ENCODE measurements around the gene DROSHA. TPM values are rescaled to one million over a fixed set of nuclear protein-coding genes. Genes with fewer than 3 reads are reported as not detected.

Gene DROSHA
- total and polyA plus RNA-seq, 2 donors (not counting 3 experiments of a cell fraction or from before 2014, with no cell fraction given), result 49.1 to 96.4 TPM

- Histone ChIP-seq H3K4me2 (ENCODE audit: insufficient read depth, low read length) (no peak overlapping the region), H3K4me1 (ENCODE audit: control insufficient read depth, extremely low read depth, insufficient read depth, low read length) (peaks cover 30% of the 10 kb centered on the region), H2AFZ (ENCODE audit: low read depth, low read length) (no peak overlapping the region), H4K20me1 (replicated peaks; ENCODE audit: control insufficient read depth, extremely low read depth, insufficient read depth, low read length) (no peaks in the 10 kb centered on the region), H3K27me3 (ENCODE audit: control insufficient read depth in 2 of 2, insufficient read depth in 2 of 2, low read length in 2 of 2) (no peaks in the 10 kb centered on the region), H3K27ac (ENCODE audit: insufficient read depth, low read depth, low read length) (no peak overlapping the region), H3K4me3 (replicated peaks in 1 of 3; ENCODE audit: insufficient read depth in 1 of 3, low read depth in 1 of 3, low read length in 3 of 3) (no peak overlapping the region), H3K9me3 (replicated peaks; ENCODE audit: control insufficient read depth, insufficient read depth, low read length) (no peaks in the 10 kb centered on the region), H3K9me1 (replicated peaks; ENCODE audit: control insufficient read depth, extremely low read depth, insufficient read depth, low read length) (no peaks in the 10 kb centered on the region), H3K79me2 (ENCODE audit: control insufficient read depth, insufficient read depth, low read length) (no peaks in the 10 kb centered on the region), H3K9ac (replicated peaks; ENCODE audit: extremely low read depth, insufficient read depth, low read length) (no peak overlapping the region), H3K36me3 (ENCODE audit: control insufficient read depth in 2 of 2, extremely low read depth in 1 of 2, insufficient read depth in 2 of 2, low read length in 2 of 2) (peaks cover 2 to 3% of the 10 kb centered on the region in 2 experiments)
- ChIA-PET CTCF (interaction anchor here (1.2 kb wide), 1 partner anchor 13 kb away, joined by 3 read pairs; no protein-coding TSS in a partner anchor), POLR2A (no interaction called here)
- dilution Hi-C loops (cut with MboI; ENCODE audit: extremely low pct_ligation_motif_present, low sequenced_read_pairs) (no loop called here), intact Hi-C loops (cut with micrococcal nuclease) (loop anchor here (5.0 kb wide), 1 partner anchor 255 kb away; no protein-coding TSS in a partner anchor)
- TF ChIP-seq JUN (IDR thresholded peaks at IDR 0.05; ENCODE audit: borderline replicate concordance, insufficient read depth, insufficient read length, low read depth) (no peak), POLR2A (IDR thresholded peaks at IDR 0.05; ENCODE audit: low read depth, low read length) (no peak), GATA2 (IDR thresholded peaks at IDR 0.05; ENCODE audit: insufficient read depth, insufficient read length, low read depth, low read length) (no peak), MYC (IDR thresholded peaks at IDR 0.05; ENCODE audit: low read depth, low read length) (no peak), CTCF (IDR thresholded peaks at IDR 0.05; ENCODE audit: extremely low read depth in 1 of 2, insufficient read depth in 1 of 2, low read depth in 1 of 2, low read length in 2 of 2) (no peak), MAX (IDR thresholded peaks at IDR 0.05; ENCODE audit: insufficient read depth, insufficient read length) (no peak), POLR2AphosphoS5 (IDR thresholded peaks at IDR 0.05; ENCODE audit: insufficient read depth, low read depth, low read length) (no peak), EZH2 (IDR thresholded peaks at IDR 0.05; ENCODE audit: borderline replicate concordance, low read depth, low read length, severe bottlenecking) (no peak), FOS (IDR thresholded peaks at IDR 0.05; ENCODE audit: borderline replicate concordance, insufficient read depth, low read length) (no peak)
- DNase-seq (ENCODE audit: low read depth, low spot score) (peak; percentile 29), FAIRE-seq (no peak)
- no TSS peak for BruUV-seq (replicated peaks)
Measured at GRCh38 chr5:31487506-31487905, 44.4 kb downstream of the DROSHA start.

Data from endothelial cell of umbilical vein (primary cell).